HG03280 (cell line): ENCODE results near the gene SEZ6L2.
"Not testable (repeated sequence)": the region's sequence is repeated elsewhere in the genome, so short reads cannot be mapped to it uniquely, and the experiment has no call there.

Experiments used
- ATAC-seq: cut with Tn5 transposase; IDR thresholded peaks from one replicate; pipeline ENCODE4 v1.9.1; 2021; ENCODE audit warnings: mild to moderate bottlenecking, moderate library complexity; ENCODE audit not compliant: unreplicated experiment

SEZ6L2 gene

GRCh38 chr16:29891525-29892457 is 7.6 kb downstream of the SEZ6L2 start:
- ATAC-seq, result no peak

GRCh38 chr16:29889372-29889771 is 10.0 kb downstream of the SEZ6L2 start:
- ATAC-seq, result not testable (repeated sequence)

DNA sequence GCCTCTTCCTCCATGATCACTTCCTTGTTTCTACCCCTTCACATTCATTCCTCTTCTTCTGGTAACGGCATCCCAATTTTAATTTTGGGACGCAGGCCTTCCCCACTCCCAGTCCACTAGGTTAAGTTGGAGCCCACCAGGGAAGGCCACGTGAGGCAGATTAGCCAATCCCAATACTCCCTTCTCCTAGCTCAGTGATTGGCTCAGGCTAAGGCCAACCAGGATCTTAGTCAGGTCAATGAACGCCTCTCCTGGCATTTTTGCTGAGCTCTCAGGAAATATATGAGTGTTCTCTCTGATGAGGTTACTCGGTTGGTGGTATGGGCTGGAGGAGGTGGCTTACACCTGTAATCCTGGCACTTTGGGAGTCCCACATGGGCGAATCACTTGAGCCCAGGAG is 15.4 kb downstream of the SEZ6L2 start:
- ATAC-seq, result no peak

DNA sequence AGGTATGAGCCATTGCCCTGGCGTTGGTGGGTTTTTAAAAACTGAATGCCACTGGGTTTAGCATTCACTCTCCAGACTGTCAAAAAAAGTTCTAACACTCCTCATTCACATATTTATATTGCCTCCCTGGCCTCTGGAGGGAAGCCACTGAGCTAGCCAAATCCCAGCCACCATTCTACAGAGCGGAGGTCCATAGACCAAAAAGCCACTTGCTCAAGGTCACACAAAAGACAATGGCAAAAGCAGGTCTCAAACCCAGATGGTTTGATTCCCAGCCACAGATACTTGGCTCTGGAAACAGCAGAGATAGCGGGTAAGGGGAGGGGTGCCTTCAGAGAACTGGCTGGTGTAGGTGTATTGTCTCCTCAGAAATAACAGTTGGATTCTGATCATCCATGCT is 18.3 kb downstream of the SEZ6L2 start:
- ATAC-seq, result no peak

DNA sequence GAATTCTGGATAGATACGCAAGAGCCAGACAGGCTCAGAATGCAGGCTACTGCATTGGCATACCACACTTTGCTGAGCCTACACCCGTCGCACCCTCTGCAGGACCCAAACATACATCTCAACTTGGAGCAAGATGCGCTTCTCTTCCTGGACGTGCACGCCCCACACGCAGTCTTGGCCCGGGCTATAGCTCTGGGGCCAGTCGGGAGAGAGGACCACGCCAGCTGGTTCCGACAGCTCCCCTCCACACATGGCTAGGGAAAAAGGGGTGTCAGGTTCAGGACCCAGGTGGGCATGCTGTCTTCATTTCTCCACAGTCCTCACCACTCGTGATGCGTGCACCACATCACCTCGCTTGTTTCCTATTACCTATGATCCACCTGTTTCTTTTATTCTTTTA is 21.2 kb downstream of the SEZ6L2 start:
- no peak for ATAC-seq

DNA sequence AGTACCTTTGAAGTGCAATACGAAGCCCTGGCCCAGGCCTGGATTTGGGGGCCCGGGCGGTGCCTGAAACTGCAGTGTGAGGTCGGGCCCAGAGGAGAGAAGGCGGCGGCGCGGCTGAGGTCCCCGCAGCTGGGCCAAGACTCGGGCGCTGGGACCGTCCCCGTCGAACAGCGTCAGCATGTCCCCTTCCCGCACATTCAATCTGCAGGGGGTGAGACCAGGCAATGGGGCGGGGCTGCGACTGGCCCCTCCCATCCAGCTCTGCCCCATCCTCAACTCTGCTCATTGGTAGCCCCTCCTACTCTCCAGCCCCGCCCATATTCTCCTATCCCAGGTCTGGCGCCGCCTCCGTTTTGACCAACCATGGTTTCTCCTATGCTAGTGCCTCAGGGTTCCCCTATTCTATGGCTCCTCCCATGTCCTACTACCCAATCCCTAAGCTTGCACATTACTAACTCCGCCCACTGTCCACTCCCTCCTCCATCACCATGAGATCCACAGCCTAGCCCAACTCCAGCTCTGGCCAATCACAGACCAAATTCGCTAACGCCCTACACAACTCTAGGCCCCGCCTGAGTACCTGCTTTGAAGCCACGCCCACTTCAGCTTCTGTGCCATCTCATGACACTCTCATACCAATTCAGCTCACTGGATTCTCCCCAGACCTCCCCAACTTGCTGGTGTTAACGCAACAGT is 21.9 kb downstream of the SEZ6L2 start:
- ATAC-seq, result no peak

GRCh38 chr16:29876594-29877249 is 22.6 kb downstream of the SEZ6L2 start:
- no peak for ATAC-seq

DNA sequence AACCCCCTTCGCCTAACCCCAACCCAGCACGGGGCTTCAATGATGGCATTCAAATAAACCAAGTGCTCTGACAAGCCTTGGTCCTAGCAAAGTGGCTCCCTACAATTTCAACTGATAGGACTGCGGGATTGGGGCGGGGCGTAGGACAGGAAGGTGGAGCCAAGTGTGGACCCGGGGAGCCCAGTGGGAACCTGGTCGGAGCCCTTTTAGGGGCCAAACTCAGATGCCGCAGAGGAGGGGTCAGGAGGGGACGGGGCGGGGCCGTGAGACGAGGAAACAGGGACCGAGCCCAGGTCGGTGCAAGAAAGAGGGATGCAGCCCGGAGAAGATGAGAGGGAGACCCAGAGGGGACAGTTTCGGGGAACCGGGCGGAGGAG is 23.1 kb downstream of the SEZ6L2 start:
- ATAC-seq, result no peak

DNA sequence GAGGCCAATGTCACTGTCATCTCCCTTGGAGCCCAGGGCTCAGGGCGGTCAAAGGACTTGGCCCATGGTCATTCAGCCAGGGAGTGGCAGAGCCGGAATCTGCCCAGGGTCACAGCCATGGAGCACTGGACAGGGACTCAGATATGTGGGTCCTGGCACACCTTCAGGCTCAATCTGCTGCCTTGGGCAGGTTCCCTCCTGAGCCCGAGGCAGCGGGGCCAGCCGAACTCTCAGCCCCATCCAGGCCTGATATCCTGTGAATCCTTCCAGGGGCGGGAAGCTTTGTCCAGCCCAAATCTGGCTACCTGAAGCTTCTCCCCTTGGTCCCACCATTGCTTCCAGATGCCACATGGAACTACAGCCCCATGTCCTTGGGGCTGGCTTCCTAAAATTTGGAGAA is 24.1 kb downstream of the SEZ6L2 start:
- ATAC-seq, result no peak

GRCh38 chr16:29873319-29873718 is 26.0 kb downstream of the SEZ6L2 start:
- ATAC-seq, result no peak

DNA sequence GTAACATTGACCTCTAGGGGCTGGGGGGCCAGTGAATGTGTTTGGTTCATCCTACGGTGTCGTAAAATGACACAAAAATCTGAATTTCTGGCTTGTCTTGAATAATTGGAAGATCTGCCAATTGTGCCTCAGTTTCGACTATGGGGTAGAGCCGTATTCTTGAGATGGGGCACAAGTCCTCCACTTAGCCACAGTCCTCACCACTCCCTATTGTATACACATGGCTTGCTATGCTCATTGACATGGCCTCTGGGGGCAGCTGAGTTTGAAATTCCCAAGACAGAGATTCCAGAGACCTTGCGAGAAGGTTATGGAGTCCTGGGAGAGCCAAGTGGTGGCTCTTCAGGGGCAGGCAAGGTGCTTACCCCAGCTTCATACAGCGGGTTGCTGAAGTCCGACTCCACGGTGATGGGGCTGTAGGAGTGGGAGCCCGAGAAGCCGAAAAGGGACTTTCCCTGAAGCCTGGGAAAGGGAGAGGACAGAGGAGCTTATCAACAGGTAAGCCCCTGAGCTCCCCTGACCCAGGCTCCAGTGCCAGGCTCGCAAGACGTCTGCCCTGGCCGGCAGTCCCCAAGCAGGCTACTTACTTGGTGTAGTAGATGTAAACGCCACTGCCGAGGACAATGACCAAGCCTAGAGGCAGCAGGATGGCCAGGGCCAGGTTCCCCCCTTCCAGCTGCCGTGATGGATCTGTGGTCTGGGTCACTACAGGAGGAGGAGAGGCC is 27.4 kb downstream of the SEZ6L2 start:
- no peak for ATAC-seq

DNA sequence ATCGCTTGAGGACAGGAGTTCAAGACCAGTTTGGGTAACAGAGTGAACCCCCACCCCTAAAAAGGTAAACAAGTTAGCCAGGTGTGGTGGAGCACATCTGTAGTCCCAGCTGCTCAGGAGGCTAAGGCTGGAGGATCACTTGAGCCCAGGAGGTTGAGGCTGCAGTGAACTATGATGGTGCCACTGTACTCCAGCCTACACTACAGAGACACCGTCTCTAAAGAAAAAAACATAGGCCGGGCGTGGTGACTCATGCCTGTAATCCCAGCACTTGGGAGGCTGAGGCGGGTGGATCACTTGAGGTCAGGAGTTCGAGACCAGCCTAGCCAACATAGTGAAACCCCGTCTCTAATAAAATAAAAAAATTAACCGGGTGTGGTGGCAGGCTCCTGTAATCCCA is 30.3 kb downstream of the SEZ6L2 start:
- not testable (repeated sequence) for ATAC-seq

- no peak for ATAC-seq
Measured at GRCh38 chr16:29868396-29869009, 30.8 kb downstream of the SEZ6L2 start.

- no peak for ATAC-seq
Measured at GRCh38 chr16:29864205-29864604, 35.1 kb downstream of the SEZ6L2 start.

- ATAC-seq, result no peak
Measured at GRCh38 chr16:29863669-29863984, 35.7 kb downstream of the SEZ6L2 start.

DNA sequence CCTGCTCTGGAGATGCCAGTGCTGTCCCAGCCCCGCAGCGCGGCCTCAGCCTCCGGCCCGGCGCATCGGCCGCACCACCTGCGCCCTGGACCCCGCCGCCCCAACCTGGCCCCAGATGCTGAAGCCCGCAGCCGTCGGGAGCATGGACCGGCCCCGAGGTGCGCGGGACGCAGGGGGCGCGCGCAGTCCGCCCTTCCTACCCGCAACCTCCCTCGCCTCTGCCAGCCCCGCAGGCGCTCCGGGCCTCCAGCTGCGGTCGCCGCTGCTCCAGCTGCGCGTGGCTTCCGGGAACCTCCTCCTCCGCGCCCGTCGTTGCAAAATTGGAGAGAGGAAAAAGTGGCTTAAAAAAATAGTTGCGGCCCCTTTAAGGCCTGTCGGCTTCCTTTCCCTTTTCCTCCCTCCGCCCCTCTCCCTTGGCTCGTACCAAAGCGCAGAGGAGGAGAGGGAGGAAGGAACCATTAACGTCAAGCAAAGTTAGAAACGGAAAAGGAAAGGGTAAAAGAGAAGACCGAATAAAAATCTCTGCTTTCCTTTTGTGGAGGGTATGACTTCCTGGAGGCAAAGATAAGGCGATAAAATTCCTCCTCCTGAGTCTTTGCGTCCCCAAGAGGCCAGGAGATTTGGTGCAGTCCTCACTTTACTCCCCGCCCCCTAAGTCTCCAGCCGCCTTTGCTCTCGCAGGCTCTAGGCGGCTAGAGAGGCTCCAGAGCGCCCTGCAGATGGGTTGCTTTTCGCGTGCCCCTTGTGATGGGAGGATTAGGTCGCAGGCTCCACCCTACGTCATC is 36.3 kb downstream of the SEZ6L2 start, which contains the start of gene CDIPT:
TSS of gene CDIPT (minus strand) at position 343 of the 785 bp plus-strand sequence. CDS start 369 bp downstream, outside the sequence.
- ATAC-seq, result peak; percentile 96

- ATAC-seq, result no peak
Measured at GRCh38 chr16:29862383-29862883, 36.9 kb downstream of the SEZ6L2 start.

DNA sequence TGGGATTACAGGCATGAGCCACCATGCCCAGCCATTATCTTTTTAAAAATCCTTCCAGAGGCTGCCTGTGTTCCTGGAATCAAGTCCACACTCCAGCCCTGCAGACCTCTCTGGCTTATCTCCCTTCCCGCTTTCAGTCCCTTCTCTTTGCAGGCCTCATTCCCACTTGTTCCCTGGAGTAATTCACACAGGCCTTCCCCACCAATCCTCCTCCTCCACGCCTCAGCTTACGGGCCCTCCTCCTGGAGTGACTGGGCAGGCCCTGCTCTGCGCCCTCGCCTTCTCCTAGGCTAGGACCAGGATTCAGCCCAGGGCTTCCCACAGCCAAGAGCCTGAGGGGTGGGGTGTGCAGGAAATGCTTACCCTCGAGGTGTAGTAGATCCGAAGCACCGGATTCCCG is 39.1 kb downstream of the SEZ6L2 start:
- ATAC-seq, result no peak

DNA sequence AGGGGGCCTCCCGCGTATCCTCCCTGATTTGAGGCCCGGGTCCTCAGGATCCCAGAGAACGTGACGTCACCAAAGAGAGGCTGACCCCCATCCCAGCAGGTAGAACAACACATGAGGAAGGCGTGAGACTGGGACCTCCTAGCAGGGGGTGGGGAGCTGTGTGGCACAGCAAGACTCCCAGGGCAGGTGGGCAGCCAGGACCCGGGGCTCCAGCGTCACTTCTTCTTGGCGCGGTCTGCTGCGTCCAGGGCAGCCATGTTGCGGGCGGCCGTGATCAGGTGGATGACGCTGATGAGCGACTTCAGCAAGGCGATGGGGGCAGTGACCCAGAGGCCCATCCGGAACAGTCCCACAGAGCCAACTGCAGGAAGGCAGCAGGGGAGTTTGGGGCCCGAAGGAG is 40.4 kb downstream of the SEZ6L2 start:
- no peak for ATAC-seq
